Spleen (tissue), 13 donors: ENCODE data around the gene EIF1AD. TPM values are rescaled to one million over a fixed set of nuclear protein-coding genes. Genes with fewer than 3 reads are reported as not detected.

Experiments
- DNase-seq: peaks from one replicate; pipeline ENCODE4 v3.0.0-alpha.2; 2020
- H3K27ac ChIP-seq, 8 donors: fragments of 200-600 bp; sonication (generic) in 7 of 8; 1 replicate in 4 of 8; 2 replicates in 4 of 8; pipeline versions ENCODE4 v1.5.0 to v1.8.0; 2016 to 2021; ENCODE audit warnings: inconsistent platforms in 4 of 8, mild to moderate bottlenecking in 4 of 8, moderate library complexity in 1 of 8
- H3K27me3 ChIP-seq, 7 donors: fragments of 200-600 bp; sonication (generic) in 6 of 7; replicated peaks in 1 of 7; 1 replicate in 4 of 7; 2 replicates in 3 of 7; pipeline versions ENCODE4 v1.5.0 to v1.8.0; 2016 to 2021; ENCODE audit warnings: inconsistent platforms in 3 of 7, mild to moderate bottlenecking in 1 of 7
- H3K36me3 ChIP-seq, 6 donors: fragments of 200-600 bp; sonication (generic) in 5 of 6; 1 replicate in 4 of 6; 2 replicates in 2 of 6; pipeline versions ENCODE4 v1.5.0 to v1.8.0; 2016 to 2021; ENCODE audit warnings: inconsistent platforms in 2 of 6
- H3K4me1 ChIP-seq, 6 donors: fragments of 200-600 bp; sonication (generic) in 5 of 6; 1 replicate in 3 of 6; 2 replicates in 3 of 6; pipeline versions ENCODE4 v1.5.0 to v1.8.0; 2016 to 2021; ENCODE audit warnings: inconsistent platforms in 3 of 6
- H3K4me3 ChIP-seq, 8 donors: fragments of 200-600 bp; sonication (generic) in 7 of 8; 1 replicate in 4 of 8; 2 replicates in 4 of 8; pipeline versions ENCODE4 v1.5.0 to v1.8.0; 2016 to 2021; ENCODE audit warnings: inconsistent platforms in 4 of 8, mild to moderate bottlenecking in 4 of 8, moderate library complexity in 2 of 8
- H3K9me3 ChIP-seq, 8 donors: fragments of 200-600 bp; sonication (generic) in 7 of 8; 1 replicate in 4 of 8; 2 replicates in 4 of 8; pipeline versions ENCODE4 v1.5.0 to v1.8.0; 2016 to 2021; ENCODE audit warnings: inconsistent platforms in 4 of 8
- POLR2A ChIP-seq, 3 donors: fragments of 450-650 bp; IDR thresholded peaks; one replicate each; pipeline ENCODE4 v1.5.1; 2017; ENCODE audit warnings: antibody characterized with exemption in 3 of 3, mild to moderate bottlenecking in 1 of 3
- POLR2AphosphoS5 ChIP-seq, 3 donors: sonication (generic); formaldehyde crosslinking; IDR thresholded peaks; one replicate each; pipeline ENCODE4 v1.5.1; 2017; ENCODE audit warnings: antibody characterized with exemption in 3 of 3
- WGBS, 5 donors: extraction: QIAGEN DNeasy Blood & Tissue Kit in 3 of 5; methylation state at CpG; one replicate each; pipeline versions ENCODE4 v1.1.5 to v1.1.7; 2013 to 2018; 5-methylcytosine and 5-hydroxymethylcytosine counted together
- intact Hi-C: fragments of 100-400 bp; cut with DNase I; formaldehyde crosslinking; loops from one replicate; pipeline ENCODE4 v1.15.0; 2023; ENCODE audit warnings: low total_unique reads
- long read RNA-seq, 2 donors: transcript quantifications; one replicate each; lab custom pipeline, GENCODE V29; 2026
- polyA plus RNA-seq, 3 donors: library from polyadenylated mRNA; stranded (reverse); fragments of 200-250 nt; gene quantifications; one replicate each; pipeline ENCODE4 v1.2.1, GENCODE V29; 2013
- total RNA-seq, 7 donors: library from RNA; depleted of rRNA in 3 of 7; stranded (reverse); fragments of >200 nt in 3 of 7; fragmentation: NEBNext Ultra II Directional in 4 of 7; extraction: Animal tissue kit (Norgen Biotek cat#: 25700) in 4 of 7; gene quantifications; one replicate each; pipeline versions ENCODE4 v1.1.0 to v1.2.1, GENCODE V29; 2016 to 2021
- TF ChIP-seq, protein P1 (sequence below), 11 experiments: fragments of 200-600 bp in 7 of 11; fragments of 450-650 bp in 4 of 11; sonication (generic) in 4 of 11; IDR thresholded peaks in 8 of 11; conservative IDR thresholded peaks in 3 of 11; 1 replicate in 7 of 11; 2 replicates in 4 of 11; pipeline versions ENCODE4 v1.4.0 to v1.8.0; 2016 to 2021; ENCODE audit warnings: antibody characterized with exemption in 11 of 11, inconsistent platforms in 4 of 11, mild to moderate bottlenecking in 1 of 11
- donor health status: healthy with polysubstance abuse.
- donor health status: DM: no; HTN: no; CAD: no; lungs with moderate emphysema.
- donor health status: DM: no; HTN: no; CAD: no.
- donor health status: Bipolar disorder and iron deficiency.
- donor health status: healthy.
- donor health status: DM: no; HTN: no; CAD: no.
- donor health status: DM: yes; HTN: yes; CAD: no.

Gene EIF1AD, protein sequence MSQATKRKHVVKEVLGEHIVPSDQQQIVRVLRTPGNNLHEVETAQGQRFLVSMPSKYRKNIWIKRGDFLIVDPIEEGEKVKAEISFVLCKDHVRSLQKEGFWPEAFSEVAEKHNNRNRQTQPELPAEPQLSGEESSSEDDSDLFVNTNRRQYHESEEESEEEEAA
- 10 to 100 TPM; 24.5 to 39.2 (median 35.5) TPM for total RNA-seq
- 10 to 100 TPM; 14.3 to 22.0 (median 15.4) TPM for polyA plus RNA-seq
- long read RNA-seq, donor 1, partial matches to known transcripts = 0 of 5 reads
- long read RNA-seq, donor 1, other reads (novel, unspliced or antisense) = 0 of 5 reads
- long read RNA-seq, donor 2, partial matches to known transcripts = 12 of 15 reads
- long read RNA-seq, donor 2, other reads (novel, unspliced or antisense) = 0 of 15 reads

DNA sequence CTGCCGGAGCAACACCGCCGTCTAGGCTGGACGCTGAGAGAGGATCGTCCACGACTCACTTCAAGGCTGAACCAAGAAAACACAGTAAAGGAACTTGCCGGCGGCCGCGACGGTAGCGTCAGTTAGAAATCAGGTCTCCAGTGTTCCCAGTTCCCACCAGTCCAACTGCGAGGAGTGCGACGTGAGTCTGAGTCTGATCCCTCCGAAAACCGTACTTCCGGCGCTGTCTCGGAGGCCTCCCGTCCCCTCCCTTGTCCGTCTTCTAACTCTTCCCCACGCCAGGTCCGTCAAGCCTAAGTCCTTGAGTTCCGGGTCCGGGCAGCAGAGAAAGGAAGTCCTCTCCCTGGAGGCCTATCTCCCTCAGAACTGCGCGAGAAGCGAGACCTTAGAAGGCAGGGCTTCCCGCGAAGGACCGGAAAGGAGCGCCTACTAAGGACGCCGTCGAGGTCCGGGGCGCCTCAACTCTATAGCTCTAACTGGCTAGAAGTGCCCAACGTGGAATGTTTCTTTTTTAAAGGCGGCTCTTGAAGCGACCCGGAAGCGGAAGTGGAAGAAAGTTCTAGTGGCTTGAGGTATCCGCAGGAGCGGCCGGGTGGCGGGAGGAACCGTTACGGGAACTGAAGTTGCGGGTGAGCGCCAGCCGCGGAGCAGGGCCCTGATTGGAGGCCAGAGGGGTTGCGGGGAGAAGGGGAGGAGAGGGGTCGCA, at the start of gene EIF1AD, which contains the start of gene BANF1:
EIF1AD (minus strand) TSS at position 216 of the 706 bp plus-strand sequence. CDS start 1,768 bp downstream, outside the sequence.
BANF1 (plus strand) TSS at position 562 of the 706 bp plus-strand sequence. CDS start 748 bp downstream, outside the sequence.
- Histone ChIP-seq H3K27me3 (no peaks in the 10 kb centered on the region), H3K4me1 (peaks cover 12 to 46% (median 30%) of the 10 kb centered on the region in 6 donors), H3K36me3 (peaks cover 0 to 67% (median 53%) of the 10 kb centered on the region in 6 donors), H3K27ac (peak within 1 kb of the TSS; percentile 83 to 98 (median 94)), H3K4me3 (peak within 1 kb of the TSS; percentile 77 to 99 (median 90)), H3K9me3 (no peaks in the 10 kb centered on the region)
- 0 to 1% (median 0%) methylated on average over 35 to 55 of the region's 55 CpGs for WGBS, 5 donors
- TF ChIP-seq, protein P1, sequence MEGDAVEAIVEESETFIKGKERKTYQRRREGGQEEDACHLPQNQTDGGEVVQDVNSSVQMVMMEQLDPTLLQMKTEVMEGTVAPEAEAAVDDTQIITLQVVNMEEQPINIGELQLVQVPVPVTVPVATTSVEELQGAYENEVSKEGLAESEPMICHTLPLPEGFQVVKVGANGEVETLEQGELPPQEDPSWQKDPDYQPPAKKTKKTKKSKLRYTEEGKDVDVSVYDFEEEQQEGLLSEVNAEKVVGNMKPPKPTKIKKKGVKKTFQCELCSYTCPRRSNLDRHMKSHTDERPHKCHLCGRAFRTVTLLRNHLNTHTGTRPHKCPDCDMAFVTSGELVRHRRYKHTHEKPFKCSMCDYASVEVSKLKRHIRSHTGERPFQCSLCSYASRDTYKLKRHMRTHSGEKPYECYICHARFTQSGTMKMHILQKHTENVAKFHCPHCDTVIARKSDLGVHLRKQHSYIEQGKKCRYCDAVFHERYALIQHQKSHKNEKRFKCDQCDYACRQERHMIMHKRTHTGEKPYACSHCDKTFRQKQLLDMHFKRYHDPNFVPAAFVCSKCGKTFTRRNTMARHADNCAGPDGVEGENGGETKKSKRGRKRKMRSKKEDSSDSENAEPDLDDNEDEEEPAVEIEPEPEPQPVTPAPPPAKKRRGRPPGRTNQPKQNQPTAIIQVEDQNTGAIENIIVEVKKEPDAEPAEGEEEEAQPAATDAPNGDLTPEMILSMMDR (IDR thresholded peaks at IDR 0.05 in 8 of 11, conservative IDR thresholded peaks at IDR 0.05 in 3 of 11) = peak in 6 of 11 experiments; percentile 6 to 21 (median 10)
- peak; percentile 85 to 93 (median 86) for TF ChIP-seq POLR2AphosphoS5 (IDR thresholded peaks at IDR 0.05)
- peak; percentile 5 to 86 (median 28) for TF ChIP-seq POLR2A (IDR thresholded peaks at IDR 0.05)
- intact Hi-C loops = no loop called here
- DNase-seq = peak; percentile 95

DNA sequence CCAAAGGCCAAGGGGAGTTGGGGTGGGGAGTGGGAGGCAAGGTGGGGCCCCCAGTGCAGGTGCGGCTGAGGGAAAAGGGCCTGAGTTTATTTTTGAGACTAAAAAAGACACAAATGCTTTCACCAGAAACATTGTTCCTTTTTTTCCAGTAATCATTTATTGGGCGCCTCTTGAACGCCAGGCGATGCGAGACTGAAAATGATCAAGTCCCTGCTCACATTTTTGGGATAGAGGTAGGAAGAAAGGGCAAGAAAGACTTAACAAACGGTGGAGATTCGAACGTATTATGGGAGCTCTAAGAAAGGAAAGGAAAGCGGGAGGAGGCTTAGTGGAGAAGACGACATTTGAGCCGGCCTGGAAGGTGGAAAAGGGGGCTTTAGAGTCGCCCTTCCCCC, 49.4 kb upstream of the EIF1AD start:
- H3K27ac ChIP-seq = peak overlapping the region; percentile 72 to 93 (median 90)
- peaks cover 7 to 34% (median 27%) of the 10 kb centered on the region in 6 donors for H3K36me3 ChIP-seq
- peak overlapping the region; percentile 92 to 100 (median 100) for H3K4me3 ChIP-seq
- WGBS, 5 donors = 28 to 34% (median 32%) methylated on average over 12 of the region's 12 CpGs
- H3K27me3 ChIP-seq = peaks cover 0 to 27% (median 10%) of the 10 kb centered on the region in 7 donors
- intact Hi-C loops = no loop called here
- peaks cover 20 to 62% (median 40%) of the 10 kb centered on the region in 6 donors for H3K4me1 ChIP-seq
- DNase-seq = peak; percentile 71
- H3K9me3 ChIP-seq = no peaks in the 10 kb centered on the region
- TF ChIP-seq, protein P1 (IDR thresholded peaks at IDR 0.05 in 8 of 11, conservative IDR thresholded peaks at IDR 0.05 in 3 of 11) = no peak
- TF ChIP-seq POLR2A (IDR thresholded peaks at IDR 0.05) (no peak), POLR2AphosphoS5 (IDR thresholded peaks at IDR 0.05) (no peak)

DNA sequence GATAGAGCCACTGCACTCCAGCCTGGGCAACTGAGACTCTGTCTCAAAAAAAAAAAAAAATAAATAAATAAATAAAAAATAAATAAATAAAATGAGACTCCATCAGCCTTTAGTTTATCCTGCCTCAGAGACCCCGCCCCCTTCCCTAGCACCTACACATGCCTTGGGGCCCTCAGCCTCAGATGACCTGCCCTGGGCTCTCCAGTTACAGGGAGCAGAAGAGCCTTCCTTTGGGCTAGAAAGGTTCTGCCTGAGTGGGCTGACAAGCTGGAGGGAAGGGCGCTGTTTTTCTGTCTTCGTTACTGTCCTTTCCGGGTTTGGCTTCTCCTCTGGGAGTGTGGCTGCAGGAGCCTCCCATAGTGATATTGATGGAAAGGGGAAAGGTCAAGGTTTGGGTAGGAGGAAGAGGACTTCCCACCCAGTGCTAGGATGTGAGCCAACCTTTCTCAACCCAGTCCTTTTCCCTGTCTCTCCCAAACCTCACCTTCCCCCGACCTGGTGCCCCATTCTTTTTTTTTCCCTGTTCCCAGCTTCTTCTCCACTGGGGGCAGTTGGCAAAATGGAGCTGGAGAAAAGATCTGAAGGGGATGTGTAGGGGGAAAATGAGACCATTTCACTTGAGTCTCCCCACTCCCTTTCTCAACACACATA, 48.7 kb upstream of the EIF1AD start:
- Histone ChIP-seq H3K36me3 (peaks cover 6 to 28% (median 21%) of the 10 kb centered on the region in 6 donors), H3K27ac (peak overlapping the region in 5 of 8 donors; percentile 90 to 93 (median 90)), H3K9me3 (no peaks in the 10 kb centered on the region), H3K4me3 (peak overlapping the region in 2 of 8 donors; percentile 99 to 100), H3K27me3 (peaks cover 0 to 27% (median 10%) of the 10 kb centered on the region in 7 donors), H3K4me1 (peaks cover 20 to 58% (median 40%) of the 10 kb centered on the region in 6 donors)
- WGBS, 5 donors = 76 to 85% (median 79%) methylated on average over 5 of the region's 5 CpGs
- TF ChIP-seq POLR2AphosphoS5 (IDR thresholded peaks at IDR 0.05) (no peak), POLR2A (IDR thresholded peaks at IDR 0.05) (no peak)
- TF ChIP-seq, protein P1 (IDR thresholded peaks at IDR 0.05 in 8 of 11, conservative IDR thresholded peaks at IDR 0.05 in 3 of 11) = no peak
- DNase-seq = peak; percentile 58
- intact Hi-C loops = no loop called here
